Fibroblast of villous mesenchyme (primary cell): ENCODE results near the gene BFSP2. TPM values are rescaled to one million over a fixed set of nuclear protein-coding genes. Genes with fewer than 3 reads are reported as not detected.
"Not testable (repeated sequence)": the region's sequence is repeated elsewhere in the genome, so short reads cannot be mapped to it uniquely, and the experiment has no call there.

Source experiments
- DNase-seq: peaks from one replicate; pipeline ENCODE4 v3.0.0-alpha.2; 2010; ENCODE audit warnings: low read depth
- H3K4me3 ChIP-seq: 2 replicates; pipeline ENCODE4 v1.5.1; 2011; ENCODE audit warnings: low read depth, mild to moderate bottlenecking, low read length
- total RNA-seq: library from RNA; depleted of rRNA; stranded (reverse); fragments of >200 nt; gene quantifications from 2 replicates; pipeline ENCODE4 v1.2.3, GENCODE V29; 2012
- TF ChIP-seq, protein P1 (sequence below): IDR thresholded peaks from 2 replicates; pipeline ENCODE4 v1.5.1; 2012; ENCODE audit warnings: low read depth, mild to moderate bottlenecking, low read length; ENCODE audit not compliant: insufficient read depth

The BFSP2 gene
- total RNA-seq, 1 donor, result not detected

DNA sequence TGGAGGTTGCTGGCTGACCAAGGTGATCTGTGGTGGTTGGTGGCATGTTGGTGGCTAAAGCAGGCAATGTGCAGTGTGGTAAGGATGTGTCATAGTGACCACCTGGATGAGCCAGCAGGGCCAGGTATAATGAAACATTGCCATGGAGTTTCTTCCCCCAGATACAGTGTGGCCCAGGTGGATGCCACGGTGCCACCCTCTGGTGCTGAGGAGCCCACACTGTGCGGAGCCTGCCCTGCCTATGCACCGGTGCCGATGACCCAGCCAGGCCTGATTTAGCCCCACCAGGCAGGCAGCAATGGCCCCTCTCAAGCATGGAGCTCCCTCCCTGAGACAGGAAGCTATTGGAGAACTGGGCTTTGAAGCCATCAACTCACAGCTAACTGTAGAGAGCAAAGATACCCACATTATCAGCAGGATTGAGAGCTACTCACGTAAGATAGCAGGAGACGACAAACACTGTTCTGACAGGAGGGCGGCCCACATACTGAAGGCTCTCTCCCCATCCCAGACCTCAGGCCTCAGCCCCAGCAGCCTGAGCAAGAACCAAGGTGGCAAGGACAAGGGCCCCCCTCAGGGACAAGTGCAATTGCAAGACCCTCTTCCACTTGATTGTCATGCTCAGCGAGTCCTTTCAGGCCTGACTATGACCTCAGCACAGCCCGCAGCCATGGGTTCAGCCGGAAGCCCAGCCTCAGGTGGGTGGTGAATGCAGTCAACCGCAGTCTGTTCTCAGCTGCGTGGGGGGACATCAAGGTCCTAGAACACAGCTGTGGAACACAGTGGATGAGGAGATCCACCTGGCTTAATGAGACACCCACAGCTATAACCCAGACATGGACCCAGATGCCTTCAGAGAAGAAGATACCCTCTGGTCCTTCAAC, 90.9 kb downstream of the BFSP2 start:
- DNase-seq, result no peak
- H3K4me3 ChIP-seq, result no peak overlapping the region
- TF ChIP-seq, protein P1, sequence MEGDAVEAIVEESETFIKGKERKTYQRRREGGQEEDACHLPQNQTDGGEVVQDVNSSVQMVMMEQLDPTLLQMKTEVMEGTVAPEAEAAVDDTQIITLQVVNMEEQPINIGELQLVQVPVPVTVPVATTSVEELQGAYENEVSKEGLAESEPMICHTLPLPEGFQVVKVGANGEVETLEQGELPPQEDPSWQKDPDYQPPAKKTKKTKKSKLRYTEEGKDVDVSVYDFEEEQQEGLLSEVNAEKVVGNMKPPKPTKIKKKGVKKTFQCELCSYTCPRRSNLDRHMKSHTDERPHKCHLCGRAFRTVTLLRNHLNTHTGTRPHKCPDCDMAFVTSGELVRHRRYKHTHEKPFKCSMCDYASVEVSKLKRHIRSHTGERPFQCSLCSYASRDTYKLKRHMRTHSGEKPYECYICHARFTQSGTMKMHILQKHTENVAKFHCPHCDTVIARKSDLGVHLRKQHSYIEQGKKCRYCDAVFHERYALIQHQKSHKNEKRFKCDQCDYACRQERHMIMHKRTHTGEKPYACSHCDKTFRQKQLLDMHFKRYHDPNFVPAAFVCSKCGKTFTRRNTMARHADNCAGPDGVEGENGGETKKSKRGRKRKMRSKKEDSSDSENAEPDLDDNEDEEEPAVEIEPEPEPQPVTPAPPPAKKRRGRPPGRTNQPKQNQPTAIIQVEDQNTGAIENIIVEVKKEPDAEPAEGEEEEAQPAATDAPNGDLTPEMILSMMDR, result no peak

DNA sequence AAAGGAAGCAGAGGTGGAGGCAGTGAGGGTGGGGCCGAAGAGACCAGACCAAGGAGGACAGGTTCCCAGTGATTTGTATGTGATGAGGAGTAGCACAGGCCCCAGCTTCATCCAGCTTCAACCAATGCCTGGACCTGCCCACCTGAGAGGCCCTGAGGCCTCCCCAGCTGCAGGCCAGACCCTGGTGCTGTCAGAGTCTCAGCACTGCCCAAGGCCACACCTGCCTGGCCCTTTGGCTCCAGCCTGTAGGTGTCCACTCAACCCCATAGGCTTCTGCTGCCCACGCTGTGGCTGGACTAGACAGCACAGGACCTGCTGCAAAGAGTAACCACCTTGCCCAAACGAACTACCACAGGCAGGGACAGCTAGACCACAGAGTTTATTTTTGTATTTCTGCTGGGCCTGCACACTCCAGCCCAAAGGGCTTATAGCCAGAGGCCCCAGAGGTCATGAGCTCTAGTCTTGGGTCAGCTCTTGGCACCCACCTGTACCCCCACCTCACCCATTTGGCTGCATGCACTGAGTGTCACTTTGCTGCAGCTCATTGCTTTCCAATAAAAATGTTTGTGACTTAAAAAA, 91.7 kb downstream of the BFSP2 start:
- TF ChIP-seq, protein P1, result no peak
- no peak for DNase-seq
- no peak overlapping the region for H3K4me3 ChIP-seq

DNA sequence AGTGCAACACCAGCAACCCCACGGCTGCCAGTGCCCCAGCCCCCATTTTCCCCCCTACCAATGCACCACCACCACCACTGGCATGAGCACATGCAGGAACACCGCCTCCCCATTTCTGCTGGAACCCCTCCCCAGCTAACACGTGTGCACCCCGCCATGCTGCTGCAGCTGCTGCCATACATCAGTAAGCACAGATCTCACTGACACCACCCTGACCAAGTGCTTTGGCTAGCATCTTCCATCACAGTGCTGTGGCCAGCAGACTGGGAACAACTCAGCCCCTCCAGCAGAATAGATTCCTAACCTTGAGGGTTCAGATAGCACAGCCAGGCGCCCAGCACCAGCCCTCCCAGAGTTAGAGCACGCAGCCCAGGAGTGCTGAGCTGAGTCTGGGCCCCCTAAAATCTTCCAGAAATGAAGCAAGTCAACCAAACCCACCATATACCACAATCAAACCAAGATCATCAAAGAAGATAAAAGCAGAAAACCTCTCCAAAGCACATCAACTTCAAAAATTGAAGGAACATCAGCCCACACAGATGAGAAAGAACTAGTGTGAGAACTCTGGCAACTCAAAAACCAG, 92.4 kb downstream of the BFSP2 start:
- TF ChIP-seq, protein P1, result no peak
- no peak for DNase-seq

DNA sequence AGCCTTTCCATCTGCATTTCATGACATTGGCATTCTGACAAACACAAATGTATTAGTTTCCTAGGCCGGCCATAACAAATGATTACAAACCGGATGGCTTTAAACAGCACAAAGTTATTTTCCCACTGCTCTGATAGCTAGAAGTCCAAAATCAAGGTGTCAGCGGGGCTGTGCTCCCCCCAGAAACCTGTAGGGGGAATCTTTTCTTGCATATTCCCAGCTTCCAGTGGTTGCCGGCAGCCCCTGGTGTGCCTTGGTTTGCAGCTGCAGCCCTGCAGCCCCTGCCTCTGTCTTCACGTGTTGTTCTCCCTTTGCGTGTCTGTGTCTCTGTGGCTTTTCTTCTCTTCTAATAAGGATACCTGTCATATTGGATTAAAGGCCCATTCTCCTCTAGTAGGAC, 94.6 kb downstream of the BFSP2 start:
- no peak overlapping the region for H3K4me3 ChIP-seq
- TF ChIP-seq, protein P1, result peak; percentile 63
- DNase-seq, result peak; percentile 44

More for the DNA sequence above, 92.4 kb downstream of the BFSP2 start:
- no peak overlapping the region for H3K4me3 ChIP-seq

DNA sequence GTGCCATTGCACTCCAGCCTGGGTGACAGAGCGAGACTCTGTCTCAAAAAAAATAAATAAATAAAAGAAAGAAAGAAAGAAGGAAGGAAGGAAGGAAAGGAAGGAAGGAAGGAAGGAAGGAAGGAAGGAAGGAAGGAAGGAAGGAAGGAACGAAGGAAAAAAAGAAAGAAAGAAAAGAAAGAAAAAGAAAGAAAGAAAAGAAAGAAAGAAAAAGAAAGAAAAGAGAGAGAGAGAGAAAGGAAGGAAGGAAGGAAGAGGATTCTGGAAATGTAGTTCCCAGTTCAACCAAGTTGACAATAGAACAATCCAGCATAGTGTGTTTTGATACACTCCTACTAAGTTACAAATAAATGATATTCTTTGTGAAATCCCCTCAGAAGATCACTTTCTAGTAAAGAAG, 102.7 kb downstream of the BFSP2 start:
- not testable (repeated sequence) for H3K4me3 ChIP-seq, DNase-seq

DNA sequence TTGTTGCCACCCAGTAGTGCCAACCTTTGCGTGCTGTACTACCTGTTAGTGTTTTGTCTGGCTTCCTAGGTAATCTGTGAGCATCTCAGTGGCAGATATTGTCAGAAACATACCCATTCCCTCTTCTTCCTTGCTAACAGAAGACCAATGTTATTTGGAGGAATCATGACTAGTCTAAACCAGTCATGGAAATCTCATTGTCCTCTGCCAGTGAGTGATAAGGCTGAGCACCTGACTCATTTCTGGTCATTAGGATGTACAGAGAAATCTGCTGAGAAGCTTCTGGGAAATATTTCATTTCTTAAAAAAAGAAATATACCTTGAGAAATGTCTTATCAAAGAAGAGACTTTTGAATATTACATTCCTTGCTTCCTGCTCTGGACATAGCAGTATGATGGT, 103.6 kb downstream of the BFSP2 start:
- TF ChIP-seq, protein P1, result no peak
- no peak overlapping the region for H3K4me3 ChIP-seq
- DNase-seq, result no peak

DNA sequence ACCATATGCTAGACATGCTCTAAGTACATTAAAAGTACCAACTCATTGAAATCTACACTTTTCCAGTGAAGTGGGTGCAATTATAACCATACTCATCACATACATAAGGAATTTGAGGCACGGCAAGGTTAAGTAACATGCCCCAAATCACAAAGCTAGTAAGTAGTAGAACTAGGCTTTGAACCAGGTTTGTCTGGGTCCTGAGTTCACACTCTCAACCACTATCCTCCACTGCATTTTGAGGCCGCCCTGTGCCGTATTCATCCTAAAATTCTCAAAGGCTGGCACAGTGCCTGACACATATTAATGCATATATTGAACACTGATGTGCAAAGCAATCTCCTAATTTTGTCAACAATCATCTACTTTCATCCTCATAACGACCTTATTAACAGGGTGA, 104.9 kb downstream of the BFSP2 start:
- no peak for DNase-seq
- TF ChIP-seq, protein P1, result no peak
- no peak overlapping the region for H3K4me3 ChIP-seq
